HepG2 (cell line): ENCODE measurements around the gene XPR1. TPM values are rescaled to one million over a fixed set of nuclear protein-coding genes. Genes with fewer than 3 reads are reported as not detected.

Source experiments
- ATF7 ChIP-seq, 2 experiments: fragments of 450-650 bp in 1 of 2; sonication (generic) in 1 of 2; formaldehyde crosslinking in 1 of 2; IDR thresholded peaks; 2 replicates each; pipeline versions ENCODE4 v1.4.0 to v1.6.1; 2016 to 2020; ENCODE audit warnings: antibody characterized with exemption in 1 of 2, mild to moderate bottlenecking in 1 of 2, missing genetic modification reagents in 1 of 2
- EEA1 ChIP-seq: sonication (generic); formaldehyde crosslinking; IDR thresholded peaks from 2 replicates; pipeline ENCODE4 v1.5.1; 2020; ENCODE audit warnings: mild to moderate bottlenecking, missing genetic modification reagents, borderline replicate concordance
- FLYWCH1 ChIP-seq: sonication (generic); formaldehyde crosslinking; IDR thresholded peaks from 2 replicates; pipeline ENCODE4 v1.8.1; 2023; ENCODE audit warnings: mild to moderate bottlenecking, missing genetic modification reagents
- SNAI1 ChIP-seq: sonication (generic); formaldehyde crosslinking; IDR thresholded peaks from 2 replicates; pipeline ENCODE4 v1.5.0; 2020; ENCODE audit warnings: mild to moderate bottlenecking, missing genetic modification reagents, borderline replicate concordance
- XBP1 ChIP-seq: sonication (generic); formaldehyde crosslinking; IDR thresholded peaks from 2 replicates; pipeline ENCODE4 v1.5.0; 2020; ENCODE audit warnings: missing genetic modification reagents
- ZBTB20 ChIP-seq: sonication (generic); formaldehyde crosslinking; IDR thresholded peaks from 2 replicates; pipeline ENCODE4 v1.8.1; 2023; ENCODE audit warnings: missing genetic modification reagents, low read depth, mild to moderate bottlenecking, borderline replicate concordance
- ZNF124 ChIP-seq: sonication (generic); formaldehyde crosslinking; IDR thresholded peaks from 2 replicates; pipeline ENCODE4 v1.4.0; 2020; ENCODE audit warnings: missing genetic modification reagents
- ZNF136 ChIP-seq: sonication (generic); formaldehyde crosslinking; IDR thresholded peaks from 2 replicates; pipeline ENCODE4 v1.8.1; 2022; ENCODE audit warnings: low read depth, mild to moderate bottlenecking, moderate library complexity, missing genetic modification reagents
- ZNF234 ChIP-seq: sonication (generic); formaldehyde crosslinking; conservative IDR thresholded peaks from 2 replicates; pipeline ENCODE4 v1.5.1; 2020; ENCODE audit warnings: mild to moderate bottlenecking, missing genetic modification reagents
- ZNF75D ChIP-seq: sonication (generic); formaldehyde crosslinking; IDR thresholded peaks from 2 replicates; pipeline ENCODE4 v1.8.1; 2023; ENCODE audit warnings: missing genetic modification reagents, mild to moderate bottlenecking, borderline replicate concordance
- ZNF839 ChIP-seq: sonication (generic); formaldehyde crosslinking; IDR thresholded peaks from 2 replicates; pipeline ENCODE4 v1.4.0; 2020; ENCODE audit warnings: missing genetic modification reagents, mild to moderate bottlenecking, borderline replicate concordance
- ZSCAN20 ChIP-seq: sonication (generic); formaldehyde crosslinking; IDR thresholded peaks from 2 replicates; pipeline ENCODE4 v1.4.0; 2020; ENCODE audit warnings: missing genetic modification reagents, mild to moderate bottlenecking, borderline replicate concordance
- polyA plus RNA-seq, 8 experiments: library from polyadenylated mRNA; depleted of rRNA in 3 of 8; stranded (reverse) in 7 of 8; unstranded in 1 of 8; fragments of >200 nt; fragmentation: Illumina TruSeq in 4 of 8; extraction: Trizol in 4 of 8; gene quantifications; 2 replicates each; pipeline versions ENCODE4 v1.2.1 to v1.2.3, GENCODE V29; 2011 to 2016; ENCODE audit warnings: low read depth in 4 of 8, missing spikeins in 1 of 8, mixed read lengths in 1 of 8; ENCODE audit not compliant: insufficient read depth in 1 of 8
- total RNA-seq, 5 experiments: library from RNA; depleted of rRNA; stranded (reverse); fragments of >200 nt; fragmentation: Illumina TruSeq; extraction: Trizol; gene quantifications; 2 replicates each; pipeline ENCODE4 v1.2.3, GENCODE V29; 2016; ENCODE audit warnings: low read depth in 1 of 5
- TF ChIP-seq, protein P1 (sequence below): sonication (generic); formaldehyde crosslinking; IDR thresholded peaks from 2 replicates; pipeline ENCODE4 v1.5.0; 2020; ENCODE audit warnings: mild to moderate bottlenecking, missing genetic modification reagents
- TF ChIP-seq, protein P2 (sequence below): sonication (generic); formaldehyde crosslinking; IDR thresholded peaks from 2 replicates; pipeline ENCODE4 v1.8.1; 2023; ENCODE audit warnings: mild to moderate bottlenecking, missing genetic modification reagents
- TF ChIP-seq, protein P3 (sequence below): conservative IDR thresholded peaks from 2 replicates; pipeline ENCODE4 v1.6.1; 2018; ENCODE audit warnings: missing genetic modification reagents
- TF ChIP-seq, protein P4 (sequence below): sonication (generic); formaldehyde crosslinking; IDR thresholded peaks from 2 replicates; pipeline ENCODE4 v1.5.0; 2020; ENCODE audit warnings: missing genetic modification reagents, mild to moderate bottlenecking, borderline replicate concordance
- TF ChIP-seq, protein P5 (sequence below): sonication (generic); formaldehyde crosslinking; IDR thresholded peaks from 2 replicates; pipeline ENCODE4 v1.4.0; 2020; ENCODE audit warnings: missing genetic modification reagents; ENCODE audit errors: not compliant biosample characterization
- TF ChIP-seq, protein P6 (sequence below): sonication (generic); formaldehyde crosslinking; IDR thresholded peaks from 2 replicates; pipeline ENCODE4 v1.5.1; 2020; ENCODE audit warnings: missing genetic modification reagents, mild to moderate bottlenecking, borderline replicate concordance

The XPR1 gene
- total and polyA plus RNA-seq, 2 of the 13 experiments (the other 11 are each of a cell fraction or from before 2014, with no cell fraction given) = 22.3 to 23.6 TPM

DNA sequence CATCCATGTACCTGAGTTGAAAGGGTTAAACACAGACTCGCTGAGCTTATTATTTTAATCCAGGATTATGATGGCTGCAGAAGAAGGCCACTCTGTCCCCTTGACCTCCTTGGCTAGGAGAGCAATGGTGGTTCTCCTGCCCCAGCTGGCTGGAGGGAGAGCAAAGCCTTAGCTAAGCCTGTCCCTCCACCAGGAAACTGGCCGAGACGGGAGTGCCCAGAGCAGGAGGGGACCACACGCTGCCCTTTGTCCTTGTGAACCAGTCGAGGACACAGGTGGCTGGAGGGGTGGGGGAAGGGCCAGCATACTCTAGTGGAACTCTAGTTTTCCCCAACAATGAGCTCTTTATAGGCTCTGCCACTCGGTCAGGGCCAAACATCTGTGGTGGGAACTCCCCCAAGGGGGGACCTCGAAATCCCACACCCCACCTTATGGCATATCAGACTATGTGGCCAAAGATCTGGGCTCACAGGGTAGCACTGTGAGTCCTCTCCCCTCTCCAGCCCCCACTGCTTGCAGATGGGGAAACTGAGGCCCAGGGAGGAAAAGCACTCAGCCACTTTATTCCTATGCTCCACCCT lies 293.7 kb downstream of the XPR1 start (continued):
- TF ChIP-seq, protein P1, sequence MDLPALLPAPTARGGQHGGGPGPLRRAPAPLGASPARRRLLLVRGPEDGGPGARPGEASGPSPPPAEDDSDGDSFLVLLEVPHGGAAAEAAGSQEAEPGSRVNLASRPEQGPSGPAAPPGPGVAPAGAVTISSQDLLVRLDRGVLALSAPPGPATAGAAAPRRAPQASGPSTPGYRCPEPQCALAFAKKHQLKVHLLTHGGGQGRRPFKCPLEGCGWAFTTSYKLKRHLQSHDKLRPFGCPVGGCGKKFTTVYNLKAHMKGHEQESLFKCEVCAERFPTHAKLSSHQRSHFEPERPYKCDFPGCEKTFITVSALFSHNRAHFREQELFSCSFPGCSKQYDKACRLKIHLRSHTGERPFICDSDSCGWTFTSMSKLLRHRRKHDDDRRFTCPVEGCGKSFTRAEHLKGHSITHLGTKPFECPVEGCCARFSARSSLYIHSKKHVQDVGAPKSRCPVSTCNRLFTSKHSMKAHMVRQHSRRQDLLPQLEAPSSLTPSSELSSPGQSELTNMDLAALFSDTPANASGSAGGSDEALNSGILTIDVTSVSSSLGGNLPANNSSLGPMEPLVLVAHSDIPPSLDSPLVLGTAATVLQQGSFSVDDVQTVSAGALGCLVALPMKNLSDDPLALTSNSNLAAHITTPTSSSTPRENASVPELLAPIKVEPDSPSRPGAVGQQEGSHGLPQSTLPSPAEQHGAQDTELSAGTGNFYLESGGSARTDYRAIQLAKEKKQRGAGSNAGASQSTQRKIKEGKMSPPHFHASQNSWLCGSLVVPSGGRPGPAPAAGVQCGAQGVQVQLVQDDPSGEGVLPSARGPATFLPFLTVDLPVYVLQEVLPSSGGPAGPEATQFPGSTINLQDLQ = no peak
- TF ChIP-seq ZNF75D = no peak
- TF ChIP-seq, protein P2, sequence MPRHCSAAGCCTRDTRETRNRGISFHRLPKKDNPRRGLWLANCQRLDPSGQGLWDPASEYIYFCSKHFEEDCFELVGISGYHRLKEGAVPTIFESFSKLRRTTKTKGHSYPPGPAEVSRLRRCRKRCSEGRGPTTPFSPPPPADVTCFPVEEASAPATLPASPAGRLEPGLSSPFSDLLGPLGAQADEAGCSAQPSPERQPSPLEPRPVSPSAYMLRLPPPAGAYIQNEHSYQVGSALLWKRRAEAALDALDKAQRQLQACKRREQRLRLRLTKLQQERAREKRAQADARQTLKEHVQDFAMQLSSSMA (CRISPR knock-in tag) = peak; percentile 63; the same call in 1 of the 2 replicates
- TF ChIP-seq ZNF839 = no peak
- TF ChIP-seq FLYWCH1 (CRISPR knock-in tag) = no peak
- 0 out of 2 replicates have a peak, but pooled peaks have one; percentile 41 for TF ChIP-seq ZNF136
- no peak for TF ChIP-seq SNAI1
- TF ChIP-seq ZSCAN20 (CRISPR knock-in tag) = no peak
- no peak for TF ChIP-seq ATF7 (IDR thresholded peaks at IDR 0.05)
- no peak; the same call in 1 of the 2 replicates for TF ChIP-seq ATF7 (CRISPR knock-in tag; IDR thresholded peaks at IDR 0.05)
- TF ChIP-seq ZNF234 (CRISPR knock-in tag) = no peak
- TF ChIP-seq EEA1 (CRISPR knock-in tag) = no peak
- TF ChIP-seq, protein P3, sequence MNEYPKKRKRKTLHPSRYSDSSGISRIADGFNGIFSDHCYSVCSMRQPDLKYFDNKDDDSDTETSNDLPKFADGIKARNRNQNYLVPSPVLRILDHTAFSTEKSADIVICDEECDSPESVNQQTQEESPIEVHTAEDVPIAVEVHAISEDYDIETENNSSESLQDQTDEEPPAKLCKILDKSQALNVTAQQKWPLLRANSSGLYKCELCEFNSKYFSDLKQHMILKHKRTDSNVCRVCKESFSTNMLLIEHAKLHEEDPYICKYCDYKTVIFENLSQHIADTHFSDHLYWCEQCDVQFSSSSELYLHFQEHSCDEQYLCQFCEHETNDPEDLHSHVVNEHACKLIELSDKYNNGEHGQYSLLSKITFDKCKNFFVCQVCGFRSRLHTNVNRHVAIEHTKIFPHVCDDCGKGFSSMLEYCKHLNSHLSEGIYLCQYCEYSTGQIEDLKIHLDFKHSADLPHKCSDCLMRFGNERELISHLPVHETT = no peak
- TF ChIP-seq ZNF124 (CRISPR knock-in tag) = no peak
- TF ChIP-seq XBP1 = no peak
- TF ChIP-seq, protein P4, sequence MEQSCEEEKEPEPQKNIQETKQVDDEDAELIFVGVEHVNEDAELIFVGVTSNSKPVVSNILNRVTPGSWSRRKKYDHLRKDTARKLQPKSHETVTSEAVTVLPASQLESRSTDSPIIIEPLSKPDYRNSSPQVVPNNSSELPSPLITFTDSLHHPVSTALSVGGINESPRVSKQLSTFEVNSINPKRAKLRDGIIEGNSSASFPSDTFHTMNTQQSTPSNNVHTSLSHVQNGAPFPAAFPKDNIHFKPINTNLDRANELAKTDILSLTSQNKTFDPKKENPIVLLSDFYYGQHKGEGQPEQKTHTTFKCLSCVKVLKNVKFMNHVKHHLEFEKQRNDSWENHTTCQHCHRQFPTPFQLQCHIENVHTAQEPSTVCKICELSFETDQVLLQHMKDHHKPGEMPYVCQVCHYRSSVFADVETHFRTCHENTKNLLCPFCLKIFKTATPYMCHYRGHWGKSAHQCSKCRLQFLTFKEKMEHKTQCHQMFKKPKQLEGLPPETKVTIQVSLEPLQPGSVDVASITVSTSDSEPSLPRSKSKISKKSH (CRISPR knock-in tag) = no peak
- TF ChIP-seq ZBTB20 = no peak; the same call in 1 of the 2 replicates
- TF ChIP-seq, protein P5, sequence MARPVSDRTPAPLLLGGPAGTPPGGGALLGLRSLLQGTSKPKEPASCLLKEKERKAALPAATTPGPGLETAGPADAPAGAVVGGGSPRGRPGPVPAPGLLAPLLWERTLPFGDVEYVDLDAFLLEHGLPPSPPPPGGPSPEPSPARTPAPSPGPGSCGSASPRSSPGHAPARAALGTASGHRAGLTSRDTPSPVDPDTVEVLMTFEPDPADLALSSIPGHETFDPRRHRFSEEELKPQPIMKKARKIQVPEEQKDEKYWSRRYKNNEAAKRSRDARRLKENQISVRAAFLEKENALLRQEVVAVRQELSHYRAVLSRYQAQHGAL = no peak
- TF ChIP-seq, protein P6, sequence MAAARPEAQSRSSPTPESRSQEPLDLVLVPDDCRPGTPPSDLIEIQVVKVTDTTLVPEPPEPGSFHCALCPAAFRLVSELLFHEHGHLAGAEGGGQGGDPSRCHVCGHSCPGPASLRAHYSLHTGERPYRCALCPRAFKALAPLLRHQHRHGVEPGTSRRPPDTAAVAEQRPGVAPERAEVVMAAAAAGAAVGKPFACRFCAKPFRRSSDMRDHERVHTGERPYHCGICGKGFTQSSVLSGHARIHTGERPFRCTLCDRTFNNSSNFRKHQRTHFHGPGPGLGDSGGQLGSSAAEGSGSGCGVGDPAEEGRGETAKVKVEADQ (CRISPR knock-in tag) = no peak
